PC-9 (cell line): ENCODE measurements around the gene ADIPOR2. TPM values are rescaled to one million over a fixed set of nuclear protein-coding genes. Genes with fewer than 3 reads are reported as not detected.

Source experiments
- BruUV-seq: library from RNA; stranded (reverse); fragments of 400-500 nt; replicated peaks from 2 replicates; lab custom pipeline; 2021; lab: Mats Ljungman, UMichigan
- CTCF ChIA-PET: fragments of 300-600 bp; sonication (Branson Sonifier 250); formaldehyde crosslinking; loops from one replicate; lab custom pipeline; 2022; ENCODE audit warnings: antibody characterized with exemption; lab: Charles Lee
- POLR2A ChIA-PET: fragments of 300-600 bp; sonication (Branson Sonifier 250); formaldehyde crosslinking; loops from one replicate; lab custom pipeline; 2022; ENCODE audit warnings: antibody characterized with exemption; ENCODE audit not compliant: unreplicated experiment; lab: Charles Lee
- DNase-seq, 2 experiments: peaks; one replicate each; pipeline versions ENCODE4 v3.0.0 to v3.0.0-alpha.2; 2015 to 2022; ENCODE audit warnings: mixed read lengths in 1 of 2
- H2AFZ ChIP-seq: fragments of 200-600 bp; sonication (generic); 2 replicates; pipeline ENCODE4 v1.8.1; 2017; ENCODE audit warnings: antibody characterized with exemption
- H3F3A ChIP-seq: fragments of 200-600 bp; sonication (generic); 2 replicates; pipeline ENCODE4 v1.8.1; 2017; ENCODE audit warnings: antibody characterized with exemption, mild to moderate bottlenecking, low read depth; ENCODE audit not compliant: insufficient read depth
- H3K27ac ChIP-seq: fragments of 200-600 bp; sonication (generic); 2 replicates; pipeline ENCODE4 v1.6.1; 2016; ENCODE audit warnings: mixed run types
- H3K27me3 ChIP-seq: fragments of 200-600 bp; sonication (generic); 2 replicates; pipeline ENCODE4 v1.6.1; 2016; ENCODE audit warnings: low read depth, mixed run types; ENCODE audit not compliant: insufficient read depth
- H3K36me3 ChIP-seq: fragments of 200-600 bp; sonication (generic); 2 replicates; pipeline ENCODE4 v1.6.1; 2016; ENCODE audit warnings: low read depth, mixed run types
- H3K4me1 ChIP-seq: fragments of 200-600 bp; sonication (generic); replicated peaks from 2 replicates; pipeline ENCODE4 v1.6.1; 2016; ENCODE audit warnings: mixed run types; ENCODE audit not compliant: insufficient read depth
- H3K4me2 ChIP-seq: fragments of 200-600 bp; sonication (generic); 2 replicates; pipeline ENCODE4 v1.6.1; 2017; ENCODE audit warnings: mixed run types
- H3K4me3 ChIP-seq: fragments of 200-600 bp; sonication (generic); 2 replicates; pipeline ENCODE4 v1.6.1; 2016; ENCODE audit warnings: mixed run types
- H3K79me2 ChIP-seq: fragments of 200-600 bp; sonication (generic); 2 replicates; pipeline ENCODE4 v1.6.1; 2017; ENCODE audit warnings: low read depth, mixed run types
- H3K9me2 ChIP-seq: fragments of 200-600 bp; sonication (generic); 2 replicates; pipeline ENCODE4 v1.8.1; 2017; ENCODE audit warnings: mild to moderate bottlenecking; ENCODE audit not compliant: insufficient read depth
- H3K9me3 ChIP-seq: fragments of 200-600 bp; sonication (generic); 2 replicates; pipeline ENCODE4 v1.8.1; 2016; ENCODE audit warnings: low read depth; ENCODE audit not compliant: insufficient read depth
- H4K20me1 ChIP-seq: fragments of 200-600 bp; sonication (generic); 2 replicates; pipeline ENCODE4 v1.8.1; 2017; ENCODE audit not compliant: insufficient read depth
- EZH2 ChIP-seq: fragments of 200-600 bp; sonication (generic); IDR thresholded peaks from 2 replicates; pipeline ENCODE4 v1.8.0; 2017; ENCODE audit warnings: antibody characterized with exemption, low read depth
- intact Hi-C: fragments of 100-400 bp; cut with micrococcal nuclease; formaldehyde crosslinking; loops from one replicate; pipeline ENCODE4 v1.10.0; 2022; ENCODE audit not compliant: unreplicated experiment
- total RNA-seq: library from RNA; stranded (reverse); gene quantifications from 2 replicates; pipeline ENCODE4 v1.2.3, GENCODE V29; 2021
- TF ChIP-seq, protein P1 (sequence below): fragments of 200-600 bp; sonication (generic); conservative IDR thresholded peaks from 2 replicates; pipeline ENCODE4 v1.6.1; 2017; ENCODE audit warnings: mixed run types, antibody characterized with exemption, mild to moderate bottlenecking, moderate library complexity

ADIPOR2 gene
- total RNA-seq, 1 experiment from 2014 or later = 107 TPM

DNA sequence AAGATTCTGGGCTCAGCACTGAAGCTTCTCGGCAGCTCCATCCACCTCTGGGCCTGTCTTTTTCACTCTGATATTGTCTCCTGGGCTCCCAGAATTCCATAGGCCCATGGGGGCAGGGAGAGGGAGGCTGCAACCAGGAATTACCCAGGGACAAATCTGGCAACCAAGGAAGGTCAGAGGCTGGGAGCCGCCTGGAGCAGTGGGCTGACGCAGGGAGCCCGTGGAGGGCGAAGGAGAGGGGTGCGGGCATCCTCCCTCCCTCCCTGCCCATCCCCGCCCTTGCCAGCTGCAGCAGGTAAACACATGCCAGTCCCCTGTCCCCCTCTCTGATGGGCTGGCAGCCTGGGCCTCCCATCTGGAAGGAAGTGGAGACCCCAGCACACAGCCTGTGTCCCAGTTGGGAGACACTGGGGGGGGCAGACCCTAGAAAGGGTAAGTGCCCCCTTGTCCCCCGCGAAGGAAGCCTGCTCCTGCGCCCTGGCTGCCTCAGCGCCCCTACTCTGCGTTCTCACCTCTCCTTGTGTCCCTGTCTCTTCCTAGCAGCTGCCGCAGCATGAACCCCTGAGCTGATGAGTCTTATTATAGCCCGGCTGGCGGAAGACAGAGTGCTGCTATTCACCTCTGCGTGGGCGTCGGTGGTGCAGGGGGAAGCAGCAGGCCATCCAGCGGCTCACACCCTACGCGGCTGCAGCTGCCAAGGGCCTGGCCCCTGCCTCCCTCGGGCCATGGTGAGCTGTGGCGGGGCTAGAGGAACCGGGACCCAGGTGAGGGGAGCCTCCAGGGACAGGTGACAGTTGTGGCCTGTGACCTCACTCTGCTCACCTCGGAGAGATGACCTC is 136.2 kb downstream of the ADIPOR2 start:
- no peaks in the 10 kb centered on the region for H3K4me1 ChIP-seq
- no peaks in the 10 kb centered on the region for H3F3A ChIP-seq
- no peaks in the 10 kb centered on the region for H3K36me3 ChIP-seq
- H3K4me3 ChIP-seq = no peak overlapping the region
- intact Hi-C loops = no loop called here
- TF ChIP-seq, protein P1, sequence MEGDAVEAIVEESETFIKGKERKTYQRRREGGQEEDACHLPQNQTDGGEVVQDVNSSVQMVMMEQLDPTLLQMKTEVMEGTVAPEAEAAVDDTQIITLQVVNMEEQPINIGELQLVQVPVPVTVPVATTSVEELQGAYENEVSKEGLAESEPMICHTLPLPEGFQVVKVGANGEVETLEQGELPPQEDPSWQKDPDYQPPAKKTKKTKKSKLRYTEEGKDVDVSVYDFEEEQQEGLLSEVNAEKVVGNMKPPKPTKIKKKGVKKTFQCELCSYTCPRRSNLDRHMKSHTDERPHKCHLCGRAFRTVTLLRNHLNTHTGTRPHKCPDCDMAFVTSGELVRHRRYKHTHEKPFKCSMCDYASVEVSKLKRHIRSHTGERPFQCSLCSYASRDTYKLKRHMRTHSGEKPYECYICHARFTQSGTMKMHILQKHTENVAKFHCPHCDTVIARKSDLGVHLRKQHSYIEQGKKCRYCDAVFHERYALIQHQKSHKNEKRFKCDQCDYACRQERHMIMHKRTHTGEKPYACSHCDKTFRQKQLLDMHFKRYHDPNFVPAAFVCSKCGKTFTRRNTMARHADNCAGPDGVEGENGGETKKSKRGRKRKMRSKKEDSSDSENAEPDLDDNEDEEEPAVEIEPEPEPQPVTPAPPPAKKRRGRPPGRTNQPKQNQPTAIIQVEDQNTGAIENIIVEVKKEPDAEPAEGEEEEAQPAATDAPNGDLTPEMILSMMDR = no peak
- TF ChIP-seq EZH2 = no peak
- ChIA-PET CTCF (no interaction called here), POLR2A (interaction anchor here (0.5 kb wide), 1 partner anchor 42 kb away, joined by 5 read pairs; no protein-coding TSS in a partner anchor)
- DNase-seq = no peak
- no TSS peak for BruUV-seq
- H3K27ac ChIP-seq = no peak overlapping the region
- H3K27me3 ChIP-seq = peaks cover 99% of the 10 kb centered on the region
- no peaks in the 10 kb centered on the region for H3K9me3 ChIP-seq
- H2AFZ ChIP-seq = no peak overlapping the region
- no peaks in the 10 kb centered on the region for H3K79me2 ChIP-seq
- H4K20me1 ChIP-seq = peaks cover 11% of the 10 kb centered on the region; the same call in 1 of the 2 replicates
- no peak overlapping the region for H3K4me2 ChIP-seq
- no peaks in the 10 kb centered on the region for H3K9me2 ChIP-seq

DNA sequence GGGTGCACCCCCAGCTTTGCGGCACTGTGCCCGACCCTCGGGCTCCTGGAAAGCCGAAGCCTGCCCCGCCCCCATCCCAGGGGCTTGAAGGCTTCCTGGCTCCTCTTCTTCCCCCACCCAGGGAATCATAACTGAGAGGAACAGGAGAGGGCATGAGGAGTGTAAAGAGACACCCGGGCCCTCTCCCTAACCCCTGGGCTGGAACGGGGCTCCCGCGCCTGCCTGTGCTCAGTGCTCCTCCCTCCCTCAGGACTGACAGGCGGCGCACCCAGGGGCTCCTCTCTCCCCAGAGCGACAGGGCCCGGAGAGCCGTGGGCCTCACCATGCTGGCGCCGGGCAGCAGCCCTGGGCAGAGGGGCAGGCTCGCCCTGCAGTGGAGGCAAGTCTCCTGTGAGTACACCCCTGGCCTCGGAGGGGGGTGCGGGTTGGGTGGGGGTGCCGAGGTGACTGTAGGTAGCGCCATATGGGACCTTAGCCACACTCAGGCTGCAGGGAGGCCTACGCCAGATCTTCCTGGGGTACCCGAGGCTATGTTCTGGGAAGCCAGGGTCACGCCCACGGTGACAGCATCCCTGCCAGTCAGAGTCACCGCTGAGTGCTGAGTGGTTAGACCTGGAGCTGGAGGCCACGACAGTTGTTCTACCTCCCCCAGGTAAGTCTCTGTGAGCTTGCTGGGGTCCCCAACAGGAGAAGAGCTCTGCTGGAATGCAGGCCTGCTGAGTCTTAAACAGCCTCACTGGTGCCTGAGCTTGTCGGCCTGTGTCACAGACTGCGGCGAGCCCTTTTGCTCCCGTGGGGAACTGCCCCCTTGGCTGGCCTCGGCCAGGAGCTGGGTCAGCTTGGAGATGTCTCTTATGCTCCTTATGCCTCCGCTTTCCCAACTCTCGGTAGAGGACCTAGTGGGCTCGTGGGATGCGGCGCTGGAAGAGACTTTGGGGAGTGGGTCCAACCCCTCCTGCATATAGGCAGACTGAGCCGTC is 137.2 kb downstream of the ADIPOR2 start:
- no peak overlapping the region for H3K4me3 ChIP-seq
- no peaks in the 10 kb centered on the region for H3K9me3 ChIP-seq
- H2AFZ ChIP-seq = no peak overlapping the region
- CTCF ChIA-PET = no interaction called here
- DNase-seq = no peak
- H3K27me3 ChIP-seq = peaks cover 99% of the 10 kb centered on the region
- no peaks in the 10 kb centered on the region for H3K4me1 ChIP-seq
- no peak overlapping the region for H3K4me2 ChIP-seq
- no TSS peak for BruUV-seq
- POLR2A ChIA-PET = no interaction called here
- TF ChIP-seq, protein P1 = no peak
- TF ChIP-seq EZH2 = 0 out of 2 replicates have a peak, but pooled peaks have one; percentile 17
- H3K79me2 ChIP-seq = no peaks in the 10 kb centered on the region
- no peak overlapping the region for H3K27ac ChIP-seq
- peaks cover 11% of the 10 kb centered on the region; the same call in 1 of the 2 replicates for H4K20me1 ChIP-seq
- H3F3A ChIP-seq = no peaks in the 10 kb centered on the region
- intact Hi-C loops = no loop called here
- no peaks in the 10 kb centered on the region for H3K36me3 ChIP-seq
- no peaks in the 10 kb centered on the region for H3K9me2 ChIP-seq

DNA sequence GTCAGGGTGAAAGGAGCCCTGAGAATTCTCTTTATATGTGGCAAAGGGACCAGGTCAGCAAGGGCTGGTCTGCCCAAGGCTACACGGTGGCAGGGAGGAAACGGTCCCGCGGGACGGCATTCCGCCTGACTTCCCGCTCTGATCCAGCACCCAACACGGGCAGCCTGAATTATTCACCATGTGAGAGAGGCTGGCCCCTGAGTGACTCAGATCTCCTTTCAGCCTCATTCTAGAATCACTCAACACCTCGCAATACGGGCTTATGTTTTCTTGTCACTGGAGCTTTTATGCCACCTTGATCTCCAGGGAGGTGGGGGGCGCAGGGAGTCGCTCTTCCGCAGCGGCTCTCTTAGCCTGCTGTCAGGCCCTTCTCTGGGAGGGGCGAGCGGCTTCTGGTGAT is 138.0 kb downstream of the ADIPOR2 start:
- Histone ChIP-seq H3F3A (no peaks in the 10 kb centered on the region), H3K4me3 (no peak overlapping the region), H3K4me1 (no peaks in the 10 kb centered on the region), H3K9me2 (no peaks in the 10 kb centered on the region), H3K36me3 (no peaks in the 10 kb centered on the region), H3K27ac (no peak overlapping the region), H3K27me3 (peaks cover 99% of the 10 kb centered on the region), H4K20me1 (peaks cover 11% of the 10 kb centered on the region; the same call in 1 of the 2 replicates), H3K9me3 (no peaks in the 10 kb centered on the region), H3K79me2 (no peaks in the 10 kb centered on the region), H2AFZ (no peak overlapping the region), H3K4me2 (no peak overlapping the region)
- no peak for DNase-seq
- BruUV-seq = no TSS peak
- intact Hi-C loops = no loop called here
- CTCF ChIA-PET = no interaction called here
- POLR2A ChIA-PET = no interaction called here
- no peak for TF ChIP-seq EZH2
- TF ChIP-seq, protein P1 = no peak
